H1 (cell line): Measurements from ENCODE around the gene GHRH. TPM values are rescaled to one million over a fixed set of nuclear protein-coding genes. Genes with fewer than 3 reads are reported as not detected.

Source experiments
- CTCF ChIA-PET: fragments of 300-600 bp; sonication (Branson Sonifier 250); formaldehyde crosslinking; loops from one replicate; lab custom pipeline; 2021; ENCODE audit not compliant: partially characterized antibody; lab: Charles Lee
- POLR2A ChIA-PET: fragments of 300-600 bp; sonication (Branson Sonifier 250); formaldehyde crosslinking; loops from one replicate; lab custom pipeline; 2021; ENCODE audit warnings: inconsistent platforms; ENCODE audit not compliant: partially characterized antibody; lab: Charles Lee
- DNase-seq, 2 experiments: peaks; one replicate each; pipeline versions ENCODE4 v3.0.0 to v3.0.0-alpha.2; 2010 to 2022; ENCODE audit warnings: low spot score in 2 of 2, low read depth in 1 of 2, mixed read lengths in 1 of 2
- FAIRE-seq: peaks from 2 replicates; lab custom pipeline; 2011; peaks lifted over from hg19 to GRCh38; lab: Jason Lieb, UNC
- H2AFZ ChIP-seq: 2 replicates; pipeline ENCODE4 v1.8.1; 2012; ENCODE audit warnings: low read length, inconsistent platforms
- H2AK5ac ChIP-seq: 2 replicates; pipeline ENCODE4 v1.6.1; 2013; ENCODE audit warnings: low read depth, low read length
- H2BK120ac ChIP-seq: replicated peaks from 2 replicates; pipeline ENCODE3; 2013; ENCODE audit warnings: low read depth, low read length, inconsistent platforms
- H2BK12ac ChIP-seq: 2 replicates; pipeline ENCODE4 v1.6.1; 2013; ENCODE audit warnings: low read depth, low read length
- H2BK15ac ChIP-seq: 2 replicates; pipeline ENCODE4 v1.6.1; 2013; ENCODE audit warnings: low read length
- H2BK20ac ChIP-seq: 2 replicates; pipeline ENCODE4 v1.6.1; 2013; ENCODE audit warnings: low read length
- H2BK5ac ChIP-seq: 2 replicates; pipeline ENCODE4 v1.6.1; 2013; ENCODE audit warnings: low read depth, low read length
- H3K14ac ChIP-seq: 2 replicates; pipeline ENCODE4 v1.6.1; 2013; ENCODE audit warnings: inconsistent platforms; ENCODE audit not compliant: insufficient read length
- H3K18ac ChIP-seq: 2 replicates; pipeline ENCODE4 v1.6.1; 2013; ENCODE audit warnings: low read length; ENCODE audit errors: extremely low read depth
- H3K23ac ChIP-seq: 2 replicates; pipeline ENCODE4 v1.6.1; 2013; ENCODE audit warnings: inconsistent platforms; ENCODE audit not compliant: insufficient read length
- H3K23me2 ChIP-seq: 2 replicates; pipeline ENCODE4 v1.6.1; 2013; ENCODE audit warnings: low read depth, low read length
- H3K27ac ChIP-seq: 2 replicates; pipeline ENCODE4 v1.6.1; 2011; ENCODE audit warnings: low read depth, low read length, inconsistent platforms
- H3K27me3 ChIP-seq, 4 experiments: replicated peaks in 1 of 4; 1 replicate in 1 of 4; 2 replicates in 3 of 4; pipeline versions ENCODE4 v1.6.1 to v1.8.1; 2011 to 2013; ENCODE audit warnings: low read length in 3 of 4, mild to moderate bottlenecking in 3 of 4, inconsistent platforms in 2 of 4, mixed read lengths in 2 of 4, moderate library complexity in 1 of 4; ENCODE audit not compliant: control insufficient read depth in 3 of 4, insufficient read depth in 3 of 4; ENCODE audit errors: extremely low read depth in 1 of 4
- H3K36me3 ChIP-seq, 4 experiments: 2 replicates each; pipeline versions ENCODE4 v1.6.1 to v1.8.1; 2011 to 2013; ENCODE audit warnings: mild to moderate bottlenecking in 4 of 4, low read length in 3 of 4, moderate library complexity in 2 of 4, control low read depth in 1 of 4, inconsistent platforms in 1 of 4; ENCODE audit not compliant: insufficient read depth in 4 of 4, control insufficient read depth in 2 of 4
- H3K4ac ChIP-seq: replicated peaks from 2 replicates; pipeline ENCODE3; 2013; ENCODE audit warnings: low read length, low read depth, mixed read lengths, inconsistent platforms; ENCODE audit not compliant: insufficient read length
- H3K4me1 ChIP-seq, 4 experiments: replicated peaks in 1 of 4; 1 replicate in 1 of 4; 2 replicates in 3 of 4; pipeline versions ENCODE4 v1.6.1 to v1.8.1; 2011 to 2013; ENCODE audit warnings: low read length in 3 of 4, inconsistent platforms in 2 of 4, mixed read lengths in 1 of 4; ENCODE audit not compliant: insufficient read depth in 4 of 4, control insufficient read depth in 3 of 4
- H3K4me2 ChIP-seq, 2 experiments: 2 replicates each; pipeline versions ENCODE4 v1.6.1 to v1.8.1; 2011 to 2013; ENCODE audit warnings: low read depth in 2 of 2, low read length in 2 of 2, control low read depth in 1 of 2, inconsistent platforms in 1 of 2, mild to moderate bottlenecking in 1 of 2; ENCODE audit not compliant: insufficient read depth in 1 of 2
- H3K4me3 ChIP-seq, 4 experiments: fragments of 200-600, 300-600 bp in 1 of 4; sonication (generic), shearing (Covaris generic), sonication (Bioruptor Twin) in 1 of 4; 2 replicates each; pipeline versions ENCODE4 v1.5.1 to v1.8.1; 2011 to 2016; ENCODE audit warnings: low read length in 4 of 4, low read depth in 3 of 4, control low read depth in 2 of 4, inconsistent platforms in 2 of 4, mild to moderate bottlenecking in 2 of 4, mixed read lengths in 1 of 4, moderate library complexity in 1 of 4; ENCODE audit not compliant: insufficient read depth in 2 of 4; ENCODE audit errors: extremely low read depth in 1 of 4
- H3K56ac ChIP-seq: replicated peaks from 2 replicates; pipeline ENCODE3; 2013; ENCODE audit warnings: low read depth, mild to moderate bottlenecking, mixed read lengths, low read length, inconsistent platforms; ENCODE audit not compliant: insufficient read length
- H3K79me1 ChIP-seq: 2 replicates; pipeline ENCODE4 v1.6.1; 2013; ENCODE audit warnings: low read depth, low read length, control low read depth
- H3K79me2 ChIP-seq, 2 experiments: 2 replicates each; pipeline versions ENCODE4 v1.6.1 to v1.8.1; 2012 to 2013; ENCODE audit warnings: low read length in 2 of 2, mild to moderate bottlenecking in 2 of 2, inconsistent platforms in 1 of 2; ENCODE audit not compliant: insufficient read depth in 2 of 2, control insufficient read depth in 1 of 2
- H3K9ac ChIP-seq, 4 experiments: replicated peaks in 1 of 4; 1 replicate in 1 of 4; 2 replicates in 3 of 4; pipeline versions ENCODE4 v1.6.1 to v1.8.1; 2011 to 2013; ENCODE audit warnings: low read depth in 3 of 4, low read length in 3 of 4, control low read depth in 2 of 4, mild to moderate bottlenecking in 2 of 4, moderate library complexity in 2 of 4, inconsistent platforms in 1 of 4; ENCODE audit errors: extremely low read depth in 1 of 4
- H3K9me3 ChIP-seq, 2 experiments: 2 replicates each; pipeline versions ENCODE4 v1.6.1 to v1.8.1; 2012 to 2013; ENCODE audit warnings: mild to moderate bottlenecking in 2 of 2, moderate library complexity in 2 of 2, control low read depth in 1 of 2, inconsistent platforms in 1 of 2, low read depth in 1 of 2, low read length in 1 of 2, mixed read lengths in 1 of 2; ENCODE audit not compliant: insufficient read depth in 2 of 2
- H4K20me1 ChIP-seq, 2 experiments: replicated peaks in 1 of 2; 2 replicates each; pipeline versions ENCODE3 to v1.8.1; 2011 to 2013; ENCODE audit warnings: inconsistent platforms in 2 of 2, low read length in 2 of 2, mild to moderate bottlenecking in 1 of 2; ENCODE audit not compliant: insufficient read depth in 2 of 2, control insufficient read depth in 1 of 2
- H4K5ac ChIP-seq: 2 replicates; pipeline ENCODE4 v1.6.1; 2013; ENCODE audit warnings: low read length, low read depth, mixed read lengths, inconsistent platforms; ENCODE audit not compliant: insufficient read length
- H4K8ac ChIP-seq: 2 replicates; pipeline ENCODE4 v1.8.0; 2013; ENCODE audit warnings: mild to moderate bottlenecking, moderate library complexity, low read length, inconsistent platforms; ENCODE audit not compliant: insufficient read depth; ENCODE audit errors: extremely low read depth
- H4K91ac ChIP-seq: replicated peaks from 2 replicates; pipeline ENCODE3; 2013; ENCODE audit warnings: low read length, mixed read lengths, inconsistent platforms; ENCODE audit not compliant: insufficient read length
- WGBS, 2 experiments: shearing (Covaris generic) in 1 of 2; methylation state at CpG; one replicate each; pipeline versions ENCODE4 v1.1.6 to v1.1.7; 2013 to 2015; ENCODE audit warnings: low lambda C conversion rate in 2 of 2, mixed read lengths in 2 of 2, inconsistent platforms in 1 of 2, low coverage in 1 of 2, missing lambda C conversion rate in 1 of 2; ENCODE audit not compliant: insufficient replicate concordance in 2 of 2, insufficient coverage in 1 of 2, insufficient read length in 1 of 2; ENCODE audit errors: extremely low coverage in 1 of 2, missing lambda C conversion rate in 1 of 2; 5-methylcytosine and 5-hydroxymethylcytosine counted together
- polyA plus RNA-seq, 7 experiments: library from polyadenylated mRNA; depleted of rRNA in 3 of 7; stranded (reverse) in 5 of 7; unstranded in 2 of 7; fragments of >200 nt in 5 of 7; fragments of 200-250 nt in 2 of 7; gene quantifications; 1 replicate in 5 of 7; 2 replicates in 1 of 7; 4 replicates in 1 of 7; pipeline versions ENCODE4 v1.2.1 to v1.2.3, GENCODE V29; 2011 to 2013; ENCODE audit warnings: missing spikeins in 2 of 7, mixed read lengths in 2 of 7
- total RNA-seq: library from RNA; stranded (reverse); fragmentation: NEBNext Ultra II Directional; extraction: Animal tissue kit (Norgen Biotek cat#: 25700); gene quantifications from 2 replicates; pipeline ENCODE4 v1.2.1, GENCODE V29; 2021

The GHRH gene
- total and polyA plus RNA-seq, 2 of the 8 experiments (the other 6 are each of a cell fraction or from before 2014, with no cell fraction given), result not detected

DNA sequence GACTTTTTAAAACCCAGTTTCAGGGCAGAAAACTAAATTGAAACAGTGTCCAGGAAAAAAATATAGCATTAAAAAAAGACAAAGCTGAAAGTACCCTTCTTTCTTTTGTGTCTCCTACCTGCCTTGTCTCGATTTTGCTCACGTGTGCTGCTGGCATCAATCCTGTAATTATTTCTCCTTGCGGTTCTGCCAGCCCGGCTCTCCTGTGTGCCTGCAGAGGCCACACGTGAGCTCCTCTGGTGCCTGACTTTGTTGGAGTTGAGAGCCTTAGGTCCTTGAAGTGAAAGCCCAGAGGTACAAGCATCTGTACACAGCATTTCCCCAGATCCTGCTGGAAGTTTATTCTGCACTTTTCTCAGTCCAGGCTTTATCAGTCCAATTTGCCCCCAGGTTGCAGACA, 36.5 kb downstream of the GHRH start:
- H3K4ac ChIP-seq, result no peak overlapping the region
- no peak overlapping the region for H4K8ac ChIP-seq
- no peak overlapping the region for H3K27ac ChIP-seq
- no peak overlapping the region for H3K18ac ChIP-seq
- no peak overlapping the region for H4K91ac ChIP-seq
- peaks cover 3% of the 10 kb centered on the region for H3K79me1 ChIP-seq
- CTCF ChIA-PET, result interaction anchor here (0.9 to 1.1 kb wide), 3 partner anchors 17 to 30 kb away, joined by 3 to 4 read pairs (median 3); no protein-coding TSS in a partner anchor
- H3K9ac ChIP-seq, result no peak overlapping the region
- H4K20me1 ChIP-seq, result peaks cover 4 to 6% of the 10 kb centered on the region in 2 experiments
- POLR2A ChIA-PET, result no interaction called here
- H3K36me3 ChIP-seq, result peaks cover 16 to 79% (median 52%) of the 10 kb centered on the region in 4 experiments
- no peak overlapping the region for H3K4me3 ChIP-seq
- no peak overlapping the region for H2AK5ac ChIP-seq
- no peak overlapping the region for H3K56ac ChIP-seq
- H3K9me3 ChIP-seq, result no peaks in the 10 kb centered on the region
- H2BK20ac ChIP-seq, result no peak overlapping the region
- H3K79me2 ChIP-seq, result peaks cover 0 to 4% of the 10 kb centered on the region in 2 experiments; a peak in 1 of 4 replicates
- no peaks in the 10 kb centered on the region; a peak in 1 of 7 replicates for H3K27me3 ChIP-seq
- H3K23ac ChIP-seq, result no peak overlapping the region
- peaks cover 3 to 27% (median 9%) of the 10 kb centered on the region in 4 experiments; a peak in 6 of 7 replicates for H3K4me1 ChIP-seq
- no peak for DNase-seq
- H2BK5ac ChIP-seq, result no peak overlapping the region
- H2BK15ac ChIP-seq, result no peak overlapping the region
- H2BK12ac ChIP-seq, result no peak overlapping the region
- no peak overlapping the region for H2BK120ac ChIP-seq
- H2AFZ ChIP-seq, result no peak overlapping the region
- no peak overlapping the region for H4K5ac ChIP-seq
- no peaks in the 10 kb centered on the region for H3K23me2 ChIP-seq
- no peak for FAIRE-seq
- no peak overlapping the region for H3K4me2 ChIP-seq
- no peak overlapping the region for H3K14ac ChIP-seq
- 91% methylated on average over 5 of the region's 5 CpGs; no CpG with 5 or more reads in 1 of the 2 experiments for WGBS, 2 experiments
